ENCODE data around the gene PTOV1. TPM values are rescaled to one million over a fixed set of nuclear protein-coding genes. Genes with fewer than 3 reads are reported as not detected.

PTOV1 gene
- total and polyA plus RNA-seq, 2 of the 4 experiments (the other 2 are of a cell fraction): 34.4 to 107 TPM

GRCh38 chr19:49855277-49855675 lies 4.3 kb downstream of the PTOV1 start:
- Histone ChIP-seq H3K9me1 (ENCODE audit: insufficient read depth, low read length) (peaks cover 15% of the 10 kb centered on the region), H3K27me3 (ENCODE audit: control insufficient read depth, insufficient read depth, low read length) (no peaks in the 10 kb centered on the region), H3K4me1 (ENCODE audit: control insufficient read depth, insufficient read depth, low read length) (peaks cover 20% of the 10 kb centered on the region), H3K4me2 (ENCODE audit: low read depth, low read length) (no peak overlapping the region), H4K91ac (ENCODE audit: insufficient read depth, low read depth, low read length) (no peak overlapping the region), H2BK20ac (ENCODE audit: low read depth, low read length) (no peak overlapping the region), H2BK120ac (ENCODE audit: low read depth, low read length) (no peak overlapping the region), H2BK5ac (ENCODE audit: low read depth, low read length, poor library complexity, severe bottlenecking) (no peak overlapping the region), H3K18ac (ENCODE audit: low read depth, low read length) (no peak overlapping the region), H3K9ac (ENCODE audit: low read depth, low read length) (no peak overlapping the region), H2AK9ac (replicated peaks; ENCODE audit: low read depth, low read length, poor library complexity) (peak overlapping the region; percentile 66), H3K4me3 (ENCODE audit: insufficient read depth, low read depth, low read length) (no peak overlapping the region), H2BK15ac (ENCODE audit: low read depth, low read length) (no peak overlapping the region), H3K9me3 (ENCODE audit: control insufficient read depth, insufficient read depth, low read length) (no peaks in the 10 kb centered on the region), H3K27ac (ENCODE audit: insufficient read depth, low read length) (no peak overlapping the region), H3K56ac (ENCODE audit: extremely low read depth, insufficient read depth, low read length) (no peak overlapping the region), H2AFZ (replicated peaks; ENCODE audit: low read length, poor library complexity) (no peak overlapping the region), H3K79me1 (ENCODE audit: low read depth in 1 of 2, low read length in 2 of 2) (peaks cover 4 to 73% of the 10 kb centered on the region in 2 experiments), H3K23ac (ENCODE audit: low read depth, low read length) (no peak overlapping the region), H3K4ac (ENCODE audit: low read depth, low read length) (no peak overlapping the region), H4K8ac (ENCODE audit: low read depth in 2 of 2, low read length in 2 of 2) (no peak overlapping the region), H3K36me3 (ENCODE audit: control insufficient read depth, insufficient read depth, low read length) (peaks cover 59% of the 10 kb centered on the region), H3K14ac (replicated peaks; ENCODE audit: low read depth, low read length) (no peak overlapping the region), H2AK5ac (ENCODE audit: low read depth, low read length) (no peak overlapping the region), H4K20me1 (ENCODE audit: insufficient read depth, low read length) (peaks cover 78% of the 10 kb centered on the region), H4K5ac (ENCODE audit: low read depth, low read length) (no peak overlapping the region)
- DNase-seq (no peak), ATAC-seq (ENCODE audit: low read depth) (no peak)
- dilution Hi-C loops (cut with HindIII; ENCODE audit: low sequenced_read_pairs, unreplicated experiment) (no loop called here), intact Hi-C loops (cut with micrococcal nuclease) (no loop called here), in situ Hi-C loops (cut with MboI; ENCODE audit: low sequenced_read_pairs) (loop anchor here (10.0 kb wide), 1 partner anchor 170 kb away; the partner anchor contains the start of gene ADM5)
- WGBS, 2 experiments (ENCODE audit: extremely low coverage in 2 of 2, insufficient read length in 1 of 2): 91% methylated on average over 11 of the region's 12 CpGs; no CpG with 5 or more reads in 1 of the 2 experiments
- CTCF ChIA-PET: no interaction called here
- no TSS peak for BruUV-seq (replicated peaks)
- POLR2A ChIA-PET (ENCODE audit: unreplicated experiment): interaction anchor here (0.5 kb wide), 1 partner anchor 12 kb away, joined by 7 read pairs; the partner anchor contains the start of gene PNKP
- TF ChIP-seq RAD21 (IDR thresholded peaks at IDR 0.05; ENCODE audit: low read length) (no peak), BHLHE40 (IDR thresholded peaks at IDR 0.05; ENCODE audit: low read depth, low read length) (no peak), SMC3 (IDR thresholded peaks at IDR 0.05; ENCODE audit: low read depth, low read length) (no peak), CHD1 (IDR thresholded peaks at IDR 0.05; ENCODE audit: low read depth, low read length) (no peak), NFE2L2 (IDR thresholded peaks at IDR 0.05; ENCODE audit: low read depth, low read length) (no peak), MAFK (IDR thresholded peaks at IDR 0.05; ENCODE audit: low read depth, low read length) (no peak), RCOR1 (IDR thresholded peaks at IDR 0.05; ENCODE audit: insufficient replicate concordance, low read length) (no peak), FOS (IDR thresholded peaks at IDR 0.05; ENCODE audit: low read depth, low read length) (no peak), MAZ (IDR thresholded peaks at IDR 0.05; ENCODE audit: borderline replicate concordance, low read depth, low read length) (no peak), CEBPB (IDR thresholded peaks at IDR 0.05; ENCODE audit: low read depth, low read length) (no peak)
- TF ChIP-seq, protein P1, sequence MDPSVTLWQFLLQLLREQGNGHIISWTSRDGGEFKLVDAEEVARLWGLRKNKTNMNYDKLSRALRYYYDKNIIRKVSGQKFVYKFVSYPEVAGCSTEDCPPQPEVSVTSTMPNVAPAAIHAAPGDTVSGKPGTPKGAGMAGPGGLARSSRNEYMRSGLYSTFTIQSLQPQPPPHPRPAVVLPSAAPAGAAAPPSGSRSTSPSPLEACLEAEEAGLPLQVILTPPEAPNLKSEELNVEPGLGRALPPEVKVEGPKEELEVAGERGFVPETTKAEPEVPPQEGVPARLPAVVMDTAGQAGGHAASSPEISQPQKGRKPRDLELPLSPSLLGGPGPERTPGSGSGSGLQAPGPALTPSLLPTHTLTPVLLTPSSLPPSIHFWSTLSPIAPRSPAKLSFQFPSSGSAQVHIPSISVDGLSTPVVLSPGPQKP (IDR thresholded peaks at IDR 0.05; ENCODE audit: borderline replicate concordance, low read depth, low read length): no peak
- TF ChIP-seq, protein P2, sequence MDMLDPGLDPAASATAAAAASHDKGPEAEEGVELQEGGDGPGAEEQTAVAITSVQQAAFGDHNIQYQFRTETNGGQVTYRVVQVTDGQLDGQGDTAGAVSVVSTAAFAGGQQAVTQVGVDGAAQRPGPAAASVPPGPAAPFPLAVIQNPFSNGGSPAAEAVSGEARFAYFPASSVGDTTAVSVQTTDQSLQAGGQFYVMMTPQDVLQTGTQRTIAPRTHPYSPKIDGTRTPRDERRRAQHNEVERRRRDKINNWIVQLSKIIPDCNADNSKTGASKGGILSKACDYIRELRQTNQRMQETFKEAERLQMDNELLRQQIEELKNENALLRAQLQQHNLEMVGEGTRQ (IDR thresholded peaks at IDR 0.05; ENCODE audit: low read depth, low read length): no peak
